ENCODE results near the gene PEAK3.
"Not testable (repeated sequence)": the region's sequence is repeated elsewhere in the genome, so short reads cannot be mapped to it uniquely, and the experiment has no call there.

The PEAK3 gene

GRCh38 chr19:2288338-2288817 is 6.4 kb upstream of the PEAK3 start:
- DNase-seq, result no peak

DNA sequence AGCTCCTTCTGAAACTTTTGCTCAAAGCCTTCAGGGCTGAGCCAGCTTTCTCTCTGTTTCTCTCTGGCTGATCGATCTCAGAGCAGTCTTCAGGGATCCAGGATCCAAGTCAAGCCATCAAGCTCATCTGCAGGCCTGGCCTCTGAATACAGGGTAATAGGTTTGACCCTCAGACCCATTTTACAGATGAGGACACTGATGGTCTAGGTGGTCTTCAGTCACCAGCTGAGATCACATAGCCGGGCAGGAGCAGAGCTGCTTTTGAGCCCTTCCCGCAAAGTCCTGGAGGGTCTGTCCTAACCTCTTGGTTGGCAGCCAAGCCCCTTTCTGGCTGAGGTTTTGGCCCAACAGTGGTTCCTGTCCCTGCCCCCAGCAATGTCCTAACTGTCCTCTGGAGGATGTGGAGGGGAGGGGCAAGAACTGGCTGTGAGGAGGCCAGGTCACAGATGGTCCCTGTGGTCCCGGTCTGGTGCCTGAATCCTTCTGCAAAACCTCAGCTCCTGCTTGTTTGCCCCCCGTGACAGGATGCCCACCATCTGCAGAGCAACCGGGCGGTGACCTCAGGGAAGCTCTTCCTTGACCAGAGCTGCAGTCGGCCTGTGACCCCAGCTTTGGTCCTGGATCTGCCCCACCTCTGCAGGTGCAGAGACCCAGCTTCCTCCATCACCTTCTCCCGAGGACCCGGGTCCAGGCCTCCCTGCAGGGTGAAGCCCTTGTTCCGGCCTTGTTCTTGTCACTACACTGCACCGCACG is 5.8 kb upstream of the PEAK3 start:
- no peak for DNase-seq

DNA sequence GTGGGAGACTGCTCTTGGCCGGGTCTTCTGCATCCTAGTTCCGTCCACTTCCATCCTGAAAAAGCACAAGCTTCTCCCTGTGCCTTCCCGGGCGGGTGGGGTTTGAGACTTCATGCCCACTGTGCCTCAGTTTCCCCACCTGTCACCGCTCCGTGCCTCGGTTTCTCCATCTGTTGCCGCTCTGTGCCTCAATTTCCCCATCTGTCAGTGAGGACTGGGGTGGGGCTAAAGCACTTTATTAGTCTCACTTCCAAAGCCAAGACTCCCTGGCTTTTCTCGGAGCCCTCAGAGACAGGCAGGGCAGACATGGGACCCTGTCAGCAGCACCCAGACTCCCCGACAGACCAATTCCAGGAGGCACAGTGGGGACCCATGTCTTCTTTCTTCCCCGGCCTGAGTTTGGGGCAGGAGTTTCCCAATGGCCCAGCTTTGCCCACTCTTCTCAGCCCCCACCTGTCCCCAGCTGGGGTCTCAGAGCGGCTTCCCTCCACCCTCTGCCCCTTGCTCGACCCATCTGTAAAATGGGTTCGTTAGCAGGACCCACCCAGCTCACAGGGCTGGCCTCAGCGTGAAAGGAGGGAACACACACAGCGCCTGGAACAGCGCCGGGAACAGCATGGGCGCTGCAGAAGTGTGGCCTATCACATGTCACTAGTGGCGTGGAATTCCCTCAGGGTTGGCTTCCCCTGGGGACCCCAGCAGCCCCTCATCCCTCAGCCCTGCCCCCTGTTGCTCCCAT is 4.6 kb upstream of the PEAK3 start:
- no peak for DNase-seq

DNA sequence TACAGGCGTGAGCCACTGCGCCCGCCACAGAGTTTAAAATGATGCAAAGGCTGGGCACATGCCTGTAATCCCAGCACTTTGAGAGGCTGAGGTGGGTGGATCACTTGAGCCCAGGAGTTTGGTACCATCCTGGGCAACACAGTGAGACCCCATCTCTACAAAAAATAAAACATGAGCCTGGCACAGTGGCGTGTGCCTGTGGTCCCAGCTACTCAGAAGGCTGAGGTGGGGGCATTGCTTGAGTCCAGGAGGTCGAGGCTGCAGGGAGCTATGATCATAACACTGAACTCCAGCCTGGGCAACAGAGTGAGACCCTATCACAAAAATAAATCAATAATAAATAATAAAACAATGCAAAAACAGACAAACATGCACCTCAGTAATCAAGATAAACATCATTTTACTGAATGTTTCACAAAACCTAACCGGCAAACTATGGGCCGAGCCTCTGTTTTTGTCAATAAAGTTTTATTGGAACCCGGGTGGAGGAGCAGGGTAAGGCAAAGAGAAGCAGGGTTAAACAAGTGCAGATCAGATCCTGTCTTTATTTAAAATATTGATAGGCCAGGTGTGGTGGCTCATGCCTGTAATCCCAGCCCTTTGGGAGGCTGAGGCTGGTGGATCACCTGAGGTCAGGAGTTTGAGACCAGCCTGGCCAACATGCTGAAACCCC is 2.0 kb upstream of the PEAK3 start:
- DNase-seq, result no peak

GRCh38 chr19:2282862-2283237 is 875 bp upstream of the PEAK3 start:
- DNase-seq, result no peak

DNA sequence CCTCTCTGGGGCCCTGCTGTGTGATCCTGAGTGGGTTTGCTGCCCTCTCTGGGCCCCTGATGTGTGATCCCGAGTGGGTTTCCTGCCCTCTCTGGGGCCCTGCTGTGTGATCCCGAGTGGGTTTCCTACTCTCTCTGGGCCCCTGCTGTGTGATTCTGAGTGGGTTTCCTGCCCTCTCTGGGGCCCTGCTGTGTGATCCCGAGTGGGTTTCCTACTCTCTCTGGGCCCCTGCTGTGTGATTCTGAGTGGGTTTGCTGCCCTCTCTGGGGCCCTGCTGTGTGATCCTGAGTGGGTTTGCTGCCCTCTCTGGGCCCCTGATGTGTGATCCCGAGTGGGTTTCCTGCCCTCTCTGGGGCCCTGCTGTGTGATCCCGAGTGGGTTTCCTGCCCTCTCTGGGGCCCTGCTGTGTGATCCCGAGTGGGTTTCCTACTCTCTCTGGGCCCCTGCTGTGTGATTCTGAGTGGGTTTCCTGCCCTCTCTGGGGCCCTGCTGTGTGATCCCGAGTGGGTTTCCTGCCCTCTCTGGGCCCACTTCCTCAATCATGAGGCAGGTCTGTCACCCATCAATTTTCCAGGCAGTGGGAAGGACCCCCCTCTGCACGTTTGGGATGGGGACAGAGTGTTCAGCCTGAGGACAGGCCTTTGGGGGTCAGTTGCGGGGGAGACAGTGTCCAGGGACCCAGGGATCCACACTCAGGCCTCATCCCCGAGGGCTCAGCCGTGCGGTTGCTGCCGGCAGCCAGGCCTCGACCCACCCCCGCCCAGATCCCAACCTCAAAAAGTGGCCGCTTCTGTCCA is 512 bp downstream of the PEAK3 start:
- DNase-seq, result not testable (repeated sequence)

DNA sequence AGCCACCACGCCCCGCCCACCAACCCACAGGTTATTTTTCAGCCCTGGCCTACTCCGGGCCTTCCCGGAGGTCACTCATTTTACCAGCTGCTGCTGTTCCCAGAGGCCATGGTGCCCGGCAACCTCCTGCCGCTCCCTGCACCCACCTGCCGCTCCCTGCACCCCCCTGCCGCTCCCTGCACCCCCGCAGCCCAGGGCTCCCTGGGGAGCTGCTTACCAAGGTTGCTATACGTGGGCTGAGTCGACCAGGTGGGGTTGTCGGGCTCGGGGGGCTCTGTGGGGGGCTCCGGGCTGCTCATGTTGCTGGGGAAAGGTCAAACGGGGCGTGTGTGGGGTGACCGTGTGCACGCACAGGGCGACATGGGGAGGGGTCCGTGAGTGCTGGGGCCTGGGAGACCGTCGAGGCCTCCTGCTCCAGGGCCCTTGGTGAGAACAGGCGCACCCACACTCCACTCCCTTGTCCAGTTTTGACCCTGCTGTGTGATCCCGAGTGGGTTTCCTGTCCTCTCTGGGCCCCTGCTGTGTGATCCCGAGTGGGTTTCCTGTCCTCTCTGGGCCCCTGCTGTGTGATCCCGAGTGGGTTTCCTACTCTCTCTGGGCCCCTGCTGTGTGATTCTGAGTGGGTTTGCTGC is 1.2 kb downstream of the PEAK3 start:
- DNase-seq, result no peak

DNA sequence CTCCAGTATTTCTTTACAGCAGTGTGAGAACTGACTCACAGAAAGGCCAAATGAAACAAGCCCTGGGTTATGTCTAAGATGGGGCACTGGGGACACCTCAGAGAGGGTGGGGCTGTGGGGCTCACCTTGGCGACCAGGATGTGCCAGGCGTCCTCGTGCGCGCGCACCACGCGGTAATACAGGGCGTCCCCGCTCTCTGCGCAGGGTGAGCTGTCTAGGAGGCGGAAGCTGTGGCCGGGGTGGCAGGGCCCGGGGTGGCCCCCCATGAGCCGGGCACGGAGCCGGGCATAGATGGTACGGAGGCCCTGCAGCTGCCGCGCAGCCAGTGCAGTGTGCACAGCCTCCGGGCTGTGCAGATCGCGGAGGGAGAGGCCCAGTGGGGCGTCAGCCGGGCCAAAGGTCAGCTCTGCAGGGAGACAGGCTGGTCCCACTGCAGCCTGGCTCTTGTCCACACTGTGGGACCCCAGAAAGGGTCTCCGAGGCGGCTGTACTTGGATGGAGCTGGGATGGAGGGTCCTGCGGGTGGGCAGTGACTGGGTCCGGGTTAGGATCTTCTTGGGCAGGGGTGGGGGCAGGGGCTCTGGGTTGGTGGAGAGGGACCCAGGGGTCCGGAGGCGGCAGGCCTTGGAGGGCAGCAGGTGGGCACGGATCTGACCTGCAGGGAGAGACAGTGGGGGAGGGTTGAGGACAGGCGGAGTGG is 3.4 kb downstream of the PEAK3 start:
- DNase-seq, result no peak

- no peak for DNase-seq
These were observed 4.8 kb downstream of the PEAK3 start for GRCh38 chr19:2277138-2277537.

- no peak for DNase-seq
These were observed 5.5 kb downstream of the PEAK3 start for GRCh38 chr19:2276429-2276986.

- no peak for DNase-seq
These were observed 6.2 kb downstream of the PEAK3 start for GRCh38 chr19:2275588-2276428.

GRCh38 chr19:2274931-2275535 is 6.9 kb downstream of the PEAK3 start:
- DNase-seq, result peak; percentile 59

GRCh38 chr19:2274185-2274711 is 7.7 kb downstream of the PEAK3 start:
- no peak for DNase-seq

- DNase-seq, result peak; percentile 81
These were observed 8.4 kb downstream of the PEAK3 start for GRCh38 chr19:2273356-2274184.

- DNase-seq, result peak; percentile 33
These were observed 10.5 kb downstream of the PEAK3 start for GRCh38 chr19:2271234-2272103.

GRCh38 chr19:2270423-2271233 is 11.3 kb downstream of the PEAK3 start:
- peak; percentile 81 for DNase-seq

DNA sequence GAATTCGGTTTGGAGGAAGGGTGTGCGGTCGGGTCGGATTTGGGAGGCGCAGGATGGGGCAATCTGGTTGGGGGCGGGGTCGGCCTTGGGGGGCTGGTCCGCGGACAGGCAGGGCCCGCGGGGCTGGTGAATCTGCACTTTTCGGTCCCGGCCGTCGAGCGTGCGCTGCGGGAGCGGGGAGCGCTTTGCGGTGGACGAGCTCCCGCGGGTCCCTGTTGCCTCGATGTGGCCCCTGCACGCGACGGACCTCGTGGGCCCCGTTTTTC is 11.9 kb downstream of the PEAK3 start:
- DNase-seq, result no peak
